HCT116 (cell line): ENCODE data around the gene CPNE5. TPM values are rescaled to one million over a fixed set of nuclear protein-coding genes. Genes with fewer than 3 reads are reported as not detected.

Experiments
- ATAC-seq: fragments of 200-7000 bp; cut with Tn5 transposase; 2 replicates; pipeline ENCODE4 v1.9.1; 2020; ENCODE audit warnings: mild to moderate bottlenecking, moderate library complexity
- BruUV-seq: library from RNA; stranded (reverse); fragments of 400-500 nt; replicated peaks from 2 replicates; lab custom pipeline; 2021; lab: Mats Ljungman, UMichigan
- CTCF ChIA-PET: fragments of 300-600 bp; sonication (Branson Sonifier 250); formaldehyde crosslinking; loops from one replicate; lab custom pipeline; 2021; ENCODE audit warnings: antibody characterized with exemption; lab: Charles Lee
- POLR2A ChIA-PET: fragments of 300-600, 350-600 bp; sonication (Branson Sonifier 250); formaldehyde crosslinking; loops from one replicate; lab custom pipeline; 2021; ENCODE audit warnings: antibody characterized with exemption; lab: Charles Lee
- RAD21 ChIA-PET, 2 experiments: fragments of 300-600 bp; sonication (Branson Sonifier 250); formaldehyde crosslinking; loops; one replicate each; lab custom pipeline; 2023; ENCODE audit warnings: low total read pairs in 2 of 2; ENCODE audit not compliant: uncharacterized antibody in 2 of 2, unreplicated experiment in 2 of 2, low non-redundant PET in 1 of 2; lab: Charles Lee
- DNase-seq: peaks from one replicate; pipeline ENCODE4 v3.0.0-alpha.2; 2010; ENCODE audit warnings: low read depth, low spot score
- H2AFZ ChIP-seq: fragments of 200-600 bp; shearing (Covaris generic), sonication (generic); 2 replicates; pipeline ENCODE4 v1.6.1; 2017; ENCODE audit warnings: low read depth, mixed run types, mixed read lengths, antibody characterized with exemption, low read length; ENCODE audit not compliant: poor library complexity, severe bottlenecking
- H3K27ac ChIP-seq: 2 replicates; pipeline ENCODE4 v1.5.1; 2012; ENCODE audit warnings: low read depth, low read length
- H3K27me3 ChIP-seq: fragments of 200-600 bp; sonication (generic); 2 replicates; pipeline ENCODE4 v1.6.1; 2016; ENCODE audit warnings: mixed run types, low read length, mixed read lengths; ENCODE audit not compliant: insufficient read depth
- H3K36me3 ChIP-seq, 2 experiments: fragments of 200-500 bp in 1 of 2; fragments of 200-600 bp in 1 of 2; sonication (Bioruptor generic) in 1 of 2; sonication (generic) in 1 of 2; 2 replicates each; pipeline versions ENCODE4 v1.5.1 to v1.6.1; 2014 to 2016; ENCODE audit warnings: low read length in 2 of 2, inconsistent platforms in 1 of 2, mixed read lengths in 1 of 2, mixed run types in 1 of 2; ENCODE audit not compliant: insufficient read depth in 2 of 2, control insufficient read depth in 1 of 2
- H3K4me1 ChIP-seq, 2 experiments: fragments of 200-600 bp in 1 of 2; sonication (generic) in 1 of 2; 2 replicates each; pipeline versions ENCODE4 v1.5.1 to v1.6.1; 2012 to 2017; ENCODE audit warnings: low read length in 2 of 2, inconsistent platforms in 1 of 2, mild to moderate bottlenecking in 1 of 2, mixed read lengths in 1 of 2, mixed run types in 1 of 2, moderate library complexity in 1 of 2; ENCODE audit not compliant: insufficient read depth in 2 of 2, control insufficient read depth in 1 of 2
- H3K4me2 ChIP-seq: fragments of 200-600 bp; sonication (generic); 2 replicates; pipeline ENCODE4 v1.6.1; 2017; ENCODE audit warnings: mixed run types, low read length, mixed read lengths
- H3K4me3 ChIP-seq, 2 experiments: fragments of 200-600 bp in 1 of 2; sonication (generic) in 1 of 2; replicated peaks in 1 of 2; 2 replicates each; pipeline ENCODE4 v1.5.1; 2011 to 2016; ENCODE audit warnings: low read length in 2 of 2, control low read depth in 1 of 2, low read depth in 1 of 2, mild to moderate bottlenecking in 1 of 2, mixed read lengths in 1 of 2, mixed run types in 1 of 2
- H3K79me2 ChIP-seq: fragments of 200-600 bp; sonication (generic); 2 replicates; pipeline ENCODE4 v1.6.1; 2017; ENCODE audit warnings: mild to moderate bottlenecking, mixed run types, low read length, moderate library complexity, mixed read lengths; ENCODE audit not compliant: insufficient read depth
- H3K9ac ChIP-seq: fragments of 200-600 bp; sonication (generic); 2 replicates; pipeline ENCODE4 v1.6.1; 2016; ENCODE audit warnings: low read length, mixed read lengths
- H3K9me2 ChIP-seq: fragments of 200-600 bp; sonication (generic), shearing (Covaris generic); 2 replicates; pipeline ENCODE4 v1.6.1; 2017; ENCODE audit warnings: mixed run types, mild to moderate bottlenecking, moderate library complexity; ENCODE audit not compliant: insufficient read depth
- H3K9me3 ChIP-seq, 2 experiments: fragments of 200-500 bp in 1 of 2; fragments of 200-600 bp in 1 of 2; sonication (Bioruptor generic) in 1 of 2; sonication (generic) in 1 of 2; 2 replicates each; pipeline ENCODE4 v1.6.1; 2014 to 2017; ENCODE audit warnings: low read length in 2 of 2, mixed read lengths in 2 of 2, inconsistent platforms in 1 of 2, low read depth in 1 of 2, mild to moderate bottlenecking in 1 of 2, mixed run types in 1 of 2, moderate library complexity in 1 of 2; ENCODE audit not compliant: control insufficient read depth in 1 of 2, insufficient read depth in 1 of 2
- H4K20me1 ChIP-seq: fragments of 200-600 bp; sonication (generic), shearing (Covaris generic); 2 replicates; pipeline ENCODE4 v1.6.1; 2017; ENCODE audit warnings: mixed run types, mild to moderate bottlenecking, moderate library complexity; ENCODE audit not compliant: insufficient read depth
- CBX3 ChIP-seq: IDR thresholded peaks from 2 replicates; pipeline ENCODE4 v1.6.1; 2012; ENCODE audit warnings: low read depth
- CEBPB ChIP-seq: IDR thresholded peaks from 2 replicates; pipeline ENCODE4 v1.6.1; 2012; ENCODE audit warnings: low read depth
- EGR1 ChIP-seq: IDR thresholded peaks from 2 replicates; pipeline ENCODE4 v1.6.1; 2012; ENCODE audit warnings: low read depth
- EZH2 ChIP-seq: fragments of 200-600 bp; sonication (generic); IDR thresholded peaks from 2 replicates; pipeline ENCODE4 v1.6.1; 2017; ENCODE audit warnings: antibody characterized with exemption, mixed run types
- POLR2A ChIP-seq: IDR thresholded peaks from 2 replicates; pipeline ENCODE4 v1.7.0; 2011; ENCODE audit warnings: borderline replicate concordance; ENCODE audit not compliant: insufficient read depth, insufficient read length; ENCODE audit errors: extremely low read depth
- POLR2AphosphoS5 ChIP-seq: IDR thresholded peaks from 2 replicates; pipeline ENCODE4 v1.6.1; 2011; ENCODE audit warnings: mild to moderate bottlenecking, low read depth, low read length, moderate library complexity
- SIN3A ChIP-seq: IDR thresholded peaks from 2 replicates; pipeline ENCODE4 v1.6.1; 2012; ENCODE audit warnings: low read depth
- SP1 ChIP-seq: IDR thresholded peaks from 2 replicates; pipeline ENCODE4 v1.6.1; 2012; ENCODE audit warnings: low read depth
- TCF7L2 ChIP-seq: IDR thresholded peaks from 2 replicates; pipeline ENCODE4 v1.7.0; 2011; ENCODE audit warnings: borderline replicate concordance, inconsistent platforms; ENCODE audit not compliant: insufficient read depth, insufficient read length; ENCODE audit errors: extremely low read depth
- ZFX ChIP-seq: fragments of 450-650 bp; IDR thresholded peaks from 2 replicates; pipeline ENCODE4 v1.6.1; 2017
- intact Hi-C: fragments of 100-400 bp; cut with micrococcal nuclease; formaldehyde crosslinking; loops from 2 replicates; pipeline ENCODE4 v1.10.0; 2022
- total RNA-seq: library from RNA; stranded (reverse); gene quantifications from one replicate; pipeline ENCODE4 v1.2.1, GENCODE V29; 2021; ENCODE audit not compliant: unreplicated experiment
- TF ChIP-seq, protein P1 (sequence below): IDR thresholded peaks from 2 replicates; pipeline ENCODE4 v1.6.1; 2012
- TF ChIP-seq, protein P2 (sequence below): IDR thresholded peaks from 2 replicates; pipeline ENCODE4 v1.6.1; 2011; ENCODE audit warnings: mild to moderate bottlenecking, low read length, moderate library complexity; ENCODE audit not compliant: insufficient replicate concordance; ENCODE audit errors: extremely low read depth

The CPNE5 gene
- total RNA-seq, 1 experiment from 2014 or later: not detected

DNA sequence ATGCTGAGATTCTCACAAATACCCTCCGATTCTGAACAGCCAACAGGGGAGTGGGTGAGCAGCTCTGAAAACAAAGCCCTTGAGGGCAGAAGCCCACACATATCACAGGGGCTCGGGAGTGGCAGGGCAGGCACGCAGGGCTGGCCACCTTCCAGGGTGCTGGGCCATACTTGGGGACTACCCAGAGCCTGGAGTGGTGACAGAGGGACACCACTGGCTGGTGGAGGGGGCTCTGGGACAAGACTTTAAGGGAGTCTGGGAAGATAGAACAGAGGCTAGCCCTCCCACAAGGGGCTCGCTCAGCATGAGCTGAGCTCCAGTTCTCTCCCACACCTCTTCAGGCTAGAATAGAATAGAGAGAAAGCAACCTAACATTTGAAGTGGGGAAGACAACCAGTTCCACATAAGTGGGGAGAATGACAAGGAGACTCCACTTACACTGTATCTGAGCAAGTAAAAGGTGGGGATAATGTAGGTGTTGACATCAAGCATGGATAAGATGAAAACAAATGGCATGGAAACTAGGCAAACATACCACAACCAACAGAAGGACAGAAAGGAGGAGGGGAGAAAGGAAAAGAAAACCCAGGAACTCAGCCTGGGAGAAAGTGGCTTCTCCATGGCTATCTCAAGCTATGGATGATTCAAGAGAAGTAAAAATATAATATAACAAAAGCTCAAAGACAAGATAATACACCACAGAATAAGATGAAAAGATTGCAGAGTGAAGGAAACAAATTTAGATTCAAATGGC, 28.4 kb upstream of the CPNE5 start:
- H3K79me2 ChIP-seq: peaks cover 82% of the 10 kb centered on the region
- H3K4me1 ChIP-seq: no peaks in the 10 kb centered on the region
- no TSS peak for BruUV-seq
- intact Hi-C loops: no loop called here
- no peak for DNase-seq
- H3K4me2 ChIP-seq: no peak overlapping the region
- H3K9me3 ChIP-seq: no peaks in the 10 kb centered on the region
- no peak overlapping the region for H2AFZ ChIP-seq
- no peak overlapping the region for H3K27ac ChIP-seq
- H3K4me3 ChIP-seq: no peak overlapping the region
- POLR2A ChIA-PET: no interaction called here
- no peak overlapping the region for H3K9ac ChIP-seq
- RAD21 ChIA-PET: no interaction called here
- no peaks in the 10 kb centered on the region for H3K27me3 ChIP-seq
- CTCF ChIA-PET: interaction anchor here (0.7 kb wide), 1 partner anchor 150 kb away, joined by 3 read pairs; no protein-coding TSS in a partner anchor
- peaks cover 24 to 31% of the 10 kb centered on the region in 2 experiments; a peak in 3 of 4 replicates for H3K36me3 ChIP-seq
- H3K9me2 ChIP-seq: no peaks in the 10 kb centered on the region
- TF ChIP-seq ZFX: no peak
- TF ChIP-seq, all 23 proteins: peak for 0
- no peak for ATAC-seq
- H4K20me1 ChIP-seq: no peaks in the 10 kb centered on the region

DNA sequence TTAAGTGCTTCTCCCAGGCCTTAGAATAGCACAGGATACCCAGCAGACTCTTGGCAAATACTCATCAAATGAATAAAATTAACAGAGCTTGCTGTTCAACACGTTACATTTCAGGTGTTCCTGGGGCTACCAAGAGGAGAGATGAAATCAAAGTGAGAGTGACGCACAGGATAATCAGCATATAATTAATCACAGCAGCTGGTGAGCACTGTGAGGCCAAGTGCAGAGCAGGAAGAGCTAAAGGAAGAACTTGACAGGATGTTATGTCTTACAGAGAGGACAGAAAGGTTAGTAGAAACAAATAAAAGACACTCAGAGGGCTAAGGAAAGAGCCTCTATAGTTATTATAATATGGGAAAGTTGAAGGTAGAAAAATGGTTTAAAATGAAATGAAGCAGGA, 26.6 kb upstream of the CPNE5 start:
- Histone ChIP-seq H2AFZ (no peak overlapping the region), H3K4me3 (no peak overlapping the region), H3K27ac (no peak overlapping the region), H4K20me1 (no peaks in the 10 kb centered on the region), H3K9me2 (no peaks in the 10 kb centered on the region), H3K27me3 (no peaks in the 10 kb centered on the region), H3K4me2 (no peak overlapping the region), H3K4me1 (peaks cover 0 to 3% of the 10 kb centered on the region in 2 experiments; a peak in 1 of 4 replicates), H3K9ac (no peak overlapping the region), H3K9me3 (no peaks in the 10 kb centered on the region), H3K79me2 (peaks cover 80% of the 10 kb centered on the region), H3K36me3 (peaks cover 22 to 30% of the 10 kb centered on the region in 2 experiments; a peak in 3 of 4 replicates)
- BruUV-seq: no TSS peak
- no peak for TF ChIP-seq SP1
- TF ChIP-seq, protein P1, sequence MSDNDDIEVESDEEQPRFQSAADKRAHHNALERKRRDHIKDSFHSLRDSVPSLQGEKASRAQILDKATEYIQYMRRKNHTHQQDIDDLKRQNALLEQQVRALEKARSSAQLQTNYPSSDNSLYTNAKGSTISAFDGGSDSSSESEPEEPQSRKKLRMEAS: no peak
- TF ChIP-seq EZH2: no peak
- TF ChIP-seq, protein P2, sequence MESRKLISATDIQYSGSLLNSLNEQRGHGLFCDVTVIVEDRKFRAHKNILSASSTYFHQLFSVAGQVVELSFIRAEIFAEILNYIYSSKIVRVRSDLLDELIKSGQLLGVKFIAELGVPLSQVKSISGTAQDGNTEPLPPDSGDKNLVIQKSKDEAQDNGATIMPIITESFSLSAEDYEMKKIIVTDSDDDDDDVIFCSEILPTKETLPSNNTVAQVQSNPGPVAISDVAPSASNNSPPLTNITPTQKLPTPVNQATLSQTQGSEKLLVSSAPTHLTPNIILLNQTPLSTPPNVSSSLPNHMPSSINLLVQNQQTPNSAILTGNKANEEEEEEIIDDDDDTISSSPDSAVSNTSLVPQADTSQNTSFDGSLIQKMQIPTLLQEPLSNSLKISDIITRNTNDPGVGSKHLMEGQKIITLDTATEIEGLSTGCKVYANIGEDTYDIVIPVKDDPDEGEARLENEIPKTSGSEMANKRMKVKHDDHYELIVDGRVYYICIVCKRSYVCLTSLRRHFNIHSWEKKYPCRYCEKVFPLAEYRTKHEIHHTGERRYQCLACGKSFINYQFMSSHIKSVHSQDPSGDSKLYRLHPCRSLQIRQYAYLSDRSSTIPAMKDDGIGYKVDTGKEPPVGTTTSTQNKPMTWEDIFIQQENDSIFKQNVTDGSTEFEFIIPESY: no peak
- no peak for TF ChIP-seq EGR1
- no peak for TF ChIP-seq POLR2A
- no peak for TF ChIP-seq ZFX
- no peak for TF ChIP-seq TCF7L2
- no peak for TF ChIP-seq CBX3
- no peak for TF ChIP-seq POLR2AphosphoS5
- TF ChIP-seq CEBPB: no peak
- no peak for TF ChIP-seq SIN3A
- ATAC-seq (no peak), DNase-seq (no peak)
- ChIA-PET CTCF (no interaction called here), POLR2A (no interaction called here), RAD21 (no interaction called here)
- intact Hi-C loops: no loop called here
